Measurements from ENCODE around the gene ZNF783.

DNA sequence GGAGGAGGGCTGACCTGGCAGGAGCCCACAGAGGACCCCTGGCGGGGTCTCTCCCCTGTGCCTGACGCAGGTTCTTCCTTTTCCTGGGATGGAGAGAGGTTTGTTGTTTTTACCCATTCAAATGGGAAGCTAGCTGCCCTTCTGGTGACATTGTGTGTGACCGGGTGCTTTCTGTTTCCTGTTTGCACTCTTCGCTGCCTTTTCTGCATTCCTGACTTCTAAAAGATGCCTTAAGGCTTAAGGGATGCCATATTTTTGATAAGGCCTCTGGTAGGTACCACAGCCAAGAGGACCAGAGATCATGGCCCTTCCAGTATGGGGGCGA lies 20.3 kb downstream of the ZNF783 start:
- TF ChIP-seq CTCF (IDR thresholded peaks at IDR 0.05) (no peak), POLR2A (IDR thresholded peaks at IDR 0.05) (no peak)
